OCI-LY1 (cell line): ENCODE data around the gene CLUH.
A peak's percentile ranks its signal among the peaks of the same experiment; 100 is the strongest.

Experiments
- H2AFZ ChIP-seq: fragments of 200-600 bp; sonication (generic), shearing (Covaris generic); 2 replicates; pipeline ENCODE4 v1.6.0; 2014; ENCODE audit warnings: antibody characterized with exemption, mild to moderate bottlenecking, low read length
- H3F3A ChIP-seq: fragments of 200-600 bp; sonication (generic), shearing (Covaris generic); 2 replicates; pipeline ENCODE4 v1.6.0; 2014; ENCODE audit warnings: mild to moderate bottlenecking, antibody characterized with exemption, low read length, moderate library complexity; ENCODE audit not compliant: insufficient read depth
- H3K27ac ChIP-seq: fragments of 200-600 bp; sonication (generic); 2 replicates; pipeline ENCODE4 v1.5.1; 2014; ENCODE audit warnings: low read length, mixed run types, mild to moderate bottlenecking, low read depth; ENCODE audit not compliant: poor library complexity, severe bottlenecking
- H3K27me3 ChIP-seq: fragments of 200-600 bp; sonication (generic); 2 replicates; pipeline ENCODE4 v1.6.0; 2014; ENCODE audit warnings: antibody characterized with exemption, mild to moderate bottlenecking, low read length, moderate library complexity; ENCODE audit not compliant: insufficient read depth
- H3K36me3 ChIP-seq: fragments of 200-600 bp; sonication (generic); 2 replicates; pipeline ENCODE4 v1.6.1; 2014; ENCODE audit warnings: mild to moderate bottlenecking, antibody characterized with exemption, low read length, moderate library complexity, mixed read lengths; ENCODE audit not compliant: insufficient read depth
- H3K4me1 ChIP-seq: fragments of 200-600 bp; sonication (generic); 2 replicates; pipeline ENCODE4 v1.5.1; 2014; ENCODE audit warnings: mild to moderate bottlenecking, low read length, moderate library complexity; ENCODE audit not compliant: insufficient read depth, severe bottlenecking
- H3K4me2 ChIP-seq: fragments of 200-600 bp; sonication (generic), shearing (Covaris generic); 2 replicates; pipeline ENCODE4 v1.6.1; 2014; ENCODE audit warnings: low read length
- H3K4me3 ChIP-seq: fragments of 200-600 bp; sonication (generic); 2 replicates; pipeline ENCODE4 v1.5.1; 2014; ENCODE audit warnings: low read length, low read depth, mild to moderate bottlenecking, mixed read lengths; ENCODE audit not compliant: poor library complexity, severe bottlenecking
- H3K79me2 ChIP-seq: fragments of 200-600 bp; shearing (Covaris generic); 2 replicates; pipeline ENCODE4 v1.6.1; 2016; ENCODE audit warnings: mixed run types, low read length, mixed read lengths; ENCODE audit not compliant: insufficient read depth
- H3K9ac ChIP-seq: fragments of 200-600 bp; sonication (generic), shearing (Covaris generic); 2 replicates; pipeline ENCODE4 v1.6.1; 2014; ENCODE audit warnings: mild to moderate bottlenecking, low read length, mixed read lengths
- H3K9me2 ChIP-seq: fragments of 200-600 bp; sonication (generic), shearing (Covaris generic); 2 replicates; pipeline ENCODE4 v1.6.1; 2014; ENCODE audit warnings: low read depth, mild to moderate bottlenecking, low read length, mixed read lengths
- H3K9me3 ChIP-seq: fragments of 200-600 bp; shearing (Covaris generic); 2 replicates; pipeline ENCODE4 v1.6.1; 2014; ENCODE audit warnings: low read length, mixed read lengths
- H4K20me1 ChIP-seq: fragments of 200-600 bp; sonication (generic), shearing (Covaris generic); 2 replicates; pipeline ENCODE4 v1.6.0; 2016; ENCODE audit warnings: mild to moderate bottlenecking, low read length; ENCODE audit not compliant: insufficient read depth
- CTCF ChIP-seq: fragments of 200-600 bp; sonication (generic), shearing (Covaris generic); IDR thresholded peaks from 2 replicates; pipeline ENCODE4 v1.5.1; 2017; ENCODE audit warnings: mild to moderate bottlenecking, antibody characterized with exemption, low read length, moderate library complexity, mixed read lengths
- EZH2 ChIP-seq: fragments of 200-600 bp; sonication (generic), shearing (Covaris generic); IDR thresholded peaks from 2 replicates; pipeline ENCODE4 v1.8.0; 2017; ENCODE audit warnings: borderline replicate concordance, mixed run types, mild to moderate bottlenecking, antibody characterized with exemption, low read length, moderate library complexity, mixed read lengths

The CLUH gene

GRCh38 chr17:2749784-2750181 is 38.2 kb upstream of the CLUH start:
- Histone ChIP-seq H3K4me1 (no peaks in the 10 kb centered on the region), H3K9me2 (no peaks in the 10 kb centered on the region), H3K9me3 (no peaks in the 10 kb centered on the region), H3K27me3 (no peaks in the 10 kb centered on the region), H2AFZ (no peak overlapping the region), H3K27ac (no peak overlapping the region), H3K36me3 (no peaks in the 10 kb centered on the region), H3F3A (no peaks in the 10 kb centered on the region), H3K4me3 (no peak overlapping the region), H3K4me2 (no peak overlapping the region), H4K20me1 (no peaks in the 10 kb centered on the region), H3K79me2 (no peaks in the 10 kb centered on the region), H3K9ac (no peak overlapping the region)
- TF ChIP-seq CTCF = no peak

GRCh38 chr17:2749058-2749783 is 37.7 kb upstream of the CLUH start, which contains the start of gene CCDC92B:
Gene CCDC92B, minus strand, starts transcription at chr17:2749652. Its CDS starts 14,507 bp downstream, at chr17:2735145.
- Histone ChIP-seq H3F3A (no peaks in the 10 kb centered on the region), H3K4me3 (peak within 1 kb of the TSS; percentile 25), H3K9me3 (no peaks in the 10 kb centered on the region), H3K36me3 (no peaks in the 10 kb centered on the region), H3K27me3 (no peaks in the 10 kb centered on the region), H3K4me2 (no peak within 1 kb of the TSS), H3K9ac (no peak within 1 kb of the TSS), H3K9me2 (no peaks in the 10 kb centered on the region), H4K20me1 (no peaks in the 10 kb centered on the region), H3K27ac (no peak within 1 kb of the TSS), H3K79me2 (no peaks in the 10 kb centered on the region), H2AFZ (no peak within 1 kb of the TSS), H3K4me1 (no peaks in the 10 kb centered on the region)
- TF ChIP-seq CTCF = no peak
- TF ChIP-seq EZH2 = no peak

GRCh38 chr17:2745317-2746037 is 33.9 kb upstream of the CLUH start:
- Histone ChIP-seq H3K27ac (no peak overlapping the region), H3F3A (no peaks in the 10 kb centered on the region), H3K36me3 (no peaks in the 10 kb centered on the region), H3K9me2 (no peaks in the 10 kb centered on the region), H3K4me3 (no peak overlapping the region), H3K27me3 (no peaks in the 10 kb centered on the region), H2AFZ (no peak overlapping the region), H3K79me2 (no peaks in the 10 kb centered on the region), H3K9me3 (no peaks in the 10 kb centered on the region), H3K9ac (no peak overlapping the region), H4K20me1 (no peaks in the 10 kb centered on the region), H3K4me2 (no peak overlapping the region), H3K4me1 (no peaks in the 10 kb centered on the region)
- TF ChIP-seq CTCF (no peak), EZH2 (no peak)
